SIG-M5 treated with dmso at 0.1 percent for 504 hours (cell line): ENCODE results near the gene ITGB8.

Source experiments
- DNase-seq: peaks from one replicate; lab custom pipeline; 2025; ENCODE audit not compliant: unreplicated experiment; lab: John Stamatoyannopoulos, UW

The ITGB8 gene

GRCh38 chr7:20412032-20412431, 81.3 kb downstream of the ITGB8 start:
- DNase-seq: no peak

GRCh38 chr7:20417260-20417659, 86.6 kb downstream of the ITGB8 start:
- DNase-seq: peak; percentile 51

GRCh38 chr7:20417675-20418382, 87.1 kb downstream of the ITGB8 start:
- no peak for DNase-seq

- no peak for DNase-seq
Measured at GRCh38 chr7:20424500-20424899, 93.8 kb downstream of the ITGB8 start.

GRCh38 chr7:20430664-20431063, 100.0 kb downstream of the ITGB8 start:
- DNase-seq: no peak

- DNase-seq: no peak
Measured at GRCh38 chr7:20431146-20431545, 100.4 kb downstream of the ITGB8 start.

- no peak for DNase-seq
Measured at GRCh38 chr7:20432071-20432470, 101.4 kb downstream of the ITGB8 start.

GRCh38 chr7:20435305-20435704, 104.6 kb downstream of the ITGB8 start:
- DNase-seq: no peak

GRCh38 chr7:20438248-20438647, 107.5 kb downstream of the ITGB8 start:
- no peak for DNase-seq

GRCh38 chr7:20438694-20439376, 108.1 kb downstream of the ITGB8 start:
- no peak for DNase-seq

GRCh38 chr7:20439416-20440185, 108.9 kb downstream of the ITGB8 start:
- no peak for DNase-seq

GRCh38 chr7:20440472-20441105, 109.9 kb downstream of the ITGB8 start:
- DNase-seq: no peak

GRCh38 chr7:20441346-20441745, 110.6 kb downstream of the ITGB8 start:
- no peak for DNase-seq

- DNase-seq: no peak
Measured at GRCh38 chr7:20441991-20442441, 111.3 kb downstream of the ITGB8 start.

- no peak for DNase-seq
Measured at GRCh38 chr7:20442951-20443350, 112.3 kb downstream of the ITGB8 start.

- DNase-seq: no peak
Measured at GRCh38 chr7:20444030-20444800, 113.5 kb downstream of the ITGB8 start.

- DNase-seq: no peak
Measured at GRCh38 chr7:20447021-20447650, 116.4 kb downstream of the ITGB8 start.

GRCh38 chr7:20449176-20449575, 118.5 kb downstream of the ITGB8 start:
- no peak for DNase-seq

GRCh38 chr7:20450536-20450935, 119.8 kb downstream of the ITGB8 start:
- no peak for DNase-seq

- DNase-seq: no peak
Measured at GRCh38 chr7:20454202-20454601, 123.5 kb downstream of the ITGB8 start.
